Body of pancreas (tissue), 4 donors: Measurements from ENCODE around the gene CBS.
"Not testable (repeated sequence)": the region's sequence is repeated elsewhere in the genome, so short reads cannot be mapped to it uniquely, and the experiment has no call there.

Experiments
- POLR2A ChIP-seq, 3 donors: fragments of 450-650 bp; IDR thresholded peaks; one replicate each; pipeline ENCODE4 v1.6.1; 2016; ENCODE audit warnings: antibody characterized with exemption in 3 of 3, mild to moderate bottlenecking in 2 of 3
- TF ChIP-seq, protein P1 (sequence below), 7 experiments: fragments of 450-650 bp in 4 of 7; fragments of 200-600 bp in 3 of 7; sonication (generic) in 3 of 7; IDR thresholded peaks; one replicate each; pipeline ENCODE4 v1.5.1; 2016 to 2019; ENCODE audit warnings: antibody characterized with exemption in 7 of 7

DNA sequence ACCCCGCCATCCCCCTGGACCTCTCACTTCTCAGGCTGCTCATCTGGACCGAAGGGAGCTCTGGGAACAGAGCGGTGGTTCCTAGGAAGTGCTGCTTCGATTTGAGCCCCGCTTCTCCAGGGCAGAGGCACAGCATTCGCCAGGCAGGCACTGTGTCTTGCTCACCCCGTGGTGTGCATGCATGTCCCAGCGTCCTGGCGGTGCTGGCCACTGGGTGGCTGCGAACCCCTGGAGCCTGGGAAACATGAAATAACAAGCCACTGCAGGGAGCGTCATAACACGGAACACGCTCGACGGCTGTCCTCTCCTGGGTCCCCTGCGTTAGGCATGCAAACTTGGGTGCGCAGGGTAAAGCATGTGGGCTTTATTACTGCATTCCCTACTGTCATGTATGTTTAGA lies 13.8 kb upstream of the CBS start:
- TF ChIP-seq, protein P1, sequence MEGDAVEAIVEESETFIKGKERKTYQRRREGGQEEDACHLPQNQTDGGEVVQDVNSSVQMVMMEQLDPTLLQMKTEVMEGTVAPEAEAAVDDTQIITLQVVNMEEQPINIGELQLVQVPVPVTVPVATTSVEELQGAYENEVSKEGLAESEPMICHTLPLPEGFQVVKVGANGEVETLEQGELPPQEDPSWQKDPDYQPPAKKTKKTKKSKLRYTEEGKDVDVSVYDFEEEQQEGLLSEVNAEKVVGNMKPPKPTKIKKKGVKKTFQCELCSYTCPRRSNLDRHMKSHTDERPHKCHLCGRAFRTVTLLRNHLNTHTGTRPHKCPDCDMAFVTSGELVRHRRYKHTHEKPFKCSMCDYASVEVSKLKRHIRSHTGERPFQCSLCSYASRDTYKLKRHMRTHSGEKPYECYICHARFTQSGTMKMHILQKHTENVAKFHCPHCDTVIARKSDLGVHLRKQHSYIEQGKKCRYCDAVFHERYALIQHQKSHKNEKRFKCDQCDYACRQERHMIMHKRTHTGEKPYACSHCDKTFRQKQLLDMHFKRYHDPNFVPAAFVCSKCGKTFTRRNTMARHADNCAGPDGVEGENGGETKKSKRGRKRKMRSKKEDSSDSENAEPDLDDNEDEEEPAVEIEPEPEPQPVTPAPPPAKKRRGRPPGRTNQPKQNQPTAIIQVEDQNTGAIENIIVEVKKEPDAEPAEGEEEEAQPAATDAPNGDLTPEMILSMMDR (IDR thresholded peaks at IDR 0.05): not testable (repeated sequence)
- TF ChIP-seq POLR2A (IDR thresholded peaks at IDR 0.05): not testable (repeated sequence)
